Endothelial cell (in vitro differentiated cells): ENCODE measurements around the gene NCF2. TPM values are rescaled to one million over a fixed set of nuclear protein-coding genes. Genes with fewer than 3 reads are reported as not detected.
A peak's percentile ranks its signal among the peaks of the same experiment; 100 is the strongest.

Source experiments
- DNase-seq: peaks from one replicate; pipeline ENCODE4 v3.0.0; 2021; ENCODE audit warnings: low spot score
- H3K27ac Mint-ChIP-seq: one replicate; pipeline ENCODE4 v1.8.0; 2021; ENCODE audit warnings: mixed read lengths, inconsistent platforms; ENCODE audit not compliant: unreplicated experiment
- H3K27me3 Mint-ChIP-seq: one replicate; pipeline ENCODE4 v1.8.0; 2021; ENCODE audit warnings: mild to moderate bottlenecking, moderate library complexity, mixed read lengths, inconsistent platforms; ENCODE audit not compliant: unreplicated experiment
- H3K36me3 Mint-ChIP-seq: one replicate; pipeline ENCODE4 v1.8.0; 2021; ENCODE audit warnings: mild to moderate bottlenecking, low read depth, mixed read lengths, inconsistent platforms; ENCODE audit not compliant: unreplicated experiment
- H3K4me1 Mint-ChIP-seq: one replicate; pipeline ENCODE4 v1.8.0; 2021; ENCODE audit warnings: mild to moderate bottlenecking, mixed read lengths, inconsistent platforms; ENCODE audit not compliant: unreplicated experiment
- H3K4me3 Mint-ChIP-seq: one replicate; pipeline ENCODE4 v1.8.0; 2021; ENCODE audit warnings: mild to moderate bottlenecking, mixed read lengths, inconsistent platforms; ENCODE audit not compliant: unreplicated experiment
- H3K9me3 Mint-ChIP-seq: one replicate; pipeline ENCODE4 v1.8.0; 2021; ENCODE audit warnings: mixed read lengths, inconsistent platforms; ENCODE audit not compliant: unreplicated experiment
- CTCF ChIP-seq: fragments of 200-600 bp; sonication (generic); IDR thresholded peaks from one replicate; pipeline ENCODE4 v1.5.0; 2021; ENCODE audit warnings: antibody characterized with exemption; ENCODE audit not compliant: unreplicated experiment
- total RNA-seq: library from RNA; stranded (reverse); fragmentation: NEBNext Ultra II Directional; extraction: Animal tissue kit (Norgen Biotek cat#: 25700); gene quantifications from one replicate; pipeline ENCODE4 v1.2.1, GENCODE V29; 2021; ENCODE audit not compliant: unreplicated experiment

NCF2 gene
- total RNA-seq, 1 donor from 2014 or later, result 0.67 TPM

DNA sequence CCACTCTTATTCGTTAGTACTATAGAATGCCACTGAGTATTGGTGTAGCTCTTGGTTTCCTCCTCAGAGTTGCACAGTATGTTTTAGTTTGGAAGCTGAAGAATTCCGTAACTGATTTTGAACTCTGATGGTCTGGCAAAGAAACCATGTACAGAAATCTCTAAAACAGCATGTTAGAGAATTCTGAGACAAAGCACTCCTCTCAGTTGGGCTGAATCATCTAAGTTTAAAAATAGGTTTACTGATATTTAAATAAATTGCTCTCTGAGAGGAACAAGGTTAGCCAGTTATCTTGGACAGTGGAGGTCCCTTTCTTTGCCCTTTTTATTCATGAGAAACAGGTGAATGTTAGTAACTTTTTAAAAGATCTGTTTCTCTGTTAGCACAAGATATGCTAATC, 43.8 kb downstream of the NCF2 start:
- Mint-ChIP-seq H3K36me3 (peaks cover 30% of the 10 kb centered on the region), H3K4me1 (peaks cover 63% of the 10 kb centered on the region), H3K4me3 (peak overlapping the region; percentile 69), H3K27ac (peak overlapping the region; percentile 95), H3K27me3 (no peaks in the 10 kb centered on the region), H3K9me3 (no peaks in the 10 kb centered on the region)
- no peak for DNase-seq
- no peak for TF ChIP-seq CTCF

DNA sequence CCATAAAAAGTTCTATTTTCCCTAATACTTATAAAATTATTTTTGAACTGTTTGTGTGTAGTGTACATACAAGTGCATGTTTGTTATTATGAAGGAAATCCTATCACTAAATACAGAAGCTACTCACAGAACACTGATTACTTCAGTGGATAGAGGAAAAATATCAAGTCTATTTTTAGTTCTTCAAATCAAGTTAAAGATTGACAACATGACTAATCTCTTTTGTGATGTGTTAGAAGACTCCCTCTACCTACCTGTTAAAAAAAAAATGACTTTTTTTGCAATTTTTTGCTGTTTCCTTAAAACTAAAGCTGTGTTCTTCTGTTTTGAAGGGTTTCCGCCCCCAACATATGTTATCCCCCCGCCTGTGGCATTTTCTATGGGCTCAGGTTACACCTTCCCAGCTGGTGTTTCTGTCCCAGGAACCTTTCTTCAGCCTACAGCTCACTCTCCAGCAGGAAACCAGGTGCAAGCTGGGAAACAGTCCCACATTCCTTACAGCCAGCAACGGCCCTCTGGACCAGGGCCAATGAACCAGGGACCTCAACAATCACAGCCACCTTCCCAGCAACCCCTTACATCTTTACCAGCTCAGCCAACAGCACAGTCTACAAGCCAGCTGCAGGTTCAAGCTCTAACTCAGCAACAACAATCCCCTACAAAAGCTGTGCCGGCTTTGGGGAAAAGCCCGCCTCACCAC, 45.5 kb downstream of the NCF2 start:
- H3K27ac Mint-ChIP-seq, result peak overlapping the region; percentile 77
- peaks cover 27% of the 10 kb centered on the region for H3K36me3 Mint-ChIP-seq

DNA sequence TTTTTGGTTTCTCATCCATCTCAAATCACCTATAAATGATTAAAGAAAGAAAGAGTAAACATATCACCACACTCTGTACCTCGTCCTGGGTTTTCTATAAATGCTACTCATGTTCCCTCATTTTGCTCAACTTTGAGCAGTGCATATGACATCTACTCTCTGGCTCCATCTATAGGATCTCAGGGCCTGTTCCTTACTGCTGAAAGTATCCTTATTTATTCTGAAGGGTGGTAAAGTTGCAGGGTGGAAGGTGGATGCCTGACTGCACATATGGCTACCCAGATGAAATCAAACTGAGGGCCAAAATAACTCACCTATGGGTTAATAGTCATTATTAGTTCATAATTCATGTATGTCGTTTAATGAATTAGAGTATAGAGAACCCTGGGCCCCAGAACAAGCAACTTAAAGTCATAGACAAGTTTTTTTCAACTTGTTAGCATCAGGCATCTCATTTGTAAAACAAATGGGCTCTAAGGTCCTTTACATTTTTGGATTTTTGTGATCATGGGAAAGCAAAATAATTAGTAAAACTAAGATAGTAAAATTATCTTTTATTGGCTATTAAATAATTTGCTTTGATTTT, 46.5 kb downstream of the NCF2 start:
- no peak for TF ChIP-seq CTCF
- H3K4me1 Mint-ChIP-seq, result peaks cover 41% of the 10 kb centered on the region
- no peaks in the 10 kb centered on the region for H3K27me3 Mint-ChIP-seq
- H3K9me3 Mint-ChIP-seq, result no peaks in the 10 kb centered on the region
- peaks cover 28% of the 10 kb centered on the region for H3K36me3 Mint-ChIP-seq
- DNase-seq, result peak; percentile 26
- no peak overlapping the region for H3K27ac Mint-ChIP-seq
- H3K4me3 Mint-ChIP-seq, result no peak overlapping the region

More for the DNA sequence above, 45.5 kb downstream of the NCF2 start:
- Mint-ChIP-seq H3K9me3 (no peaks in the 10 kb centered on the region), H3K27me3 (no peaks in the 10 kb centered on the region), H3K4me3 (peak overlapping the region; percentile 68), H3K4me1 (peaks cover 51% of the 10 kb centered on the region)
- DNase-seq, result no peak
- no peak for TF ChIP-seq CTCF

DNA sequence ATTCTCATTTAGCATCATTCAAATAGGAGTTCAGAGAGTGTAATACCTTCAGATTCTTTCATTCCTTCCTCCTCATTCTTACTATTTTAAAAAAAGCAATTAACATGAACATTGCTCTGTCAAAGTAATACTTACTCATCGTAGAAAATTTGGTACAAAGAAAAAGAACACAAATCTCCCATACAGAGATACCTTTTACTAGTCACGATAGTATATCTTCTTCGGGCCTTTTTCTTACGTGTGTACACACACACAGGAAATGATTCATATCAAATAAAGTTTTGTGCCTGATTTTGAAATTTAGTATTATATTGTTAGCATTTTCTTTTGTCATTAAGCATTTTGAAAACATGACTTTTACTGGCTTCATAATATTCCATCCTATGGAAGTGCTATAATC, 52.9 kb downstream of the NCF2 start:
- no peak overlapping the region for H3K4me3 Mint-ChIP-seq
- no peak for TF ChIP-seq CTCF
- no peak overlapping the region for H3K27ac Mint-ChIP-seq
- H3K36me3 Mint-ChIP-seq, result peaks cover 18% of the 10 kb centered on the region
- no peaks in the 10 kb centered on the region for H3K9me3 Mint-ChIP-seq
- DNase-seq, result no peak
- no peaks in the 10 kb centered on the region for H3K27me3 Mint-ChIP-seq
- peaks cover 5% of the 10 kb centered on the region for H3K4me1 Mint-ChIP-seq

DNA sequence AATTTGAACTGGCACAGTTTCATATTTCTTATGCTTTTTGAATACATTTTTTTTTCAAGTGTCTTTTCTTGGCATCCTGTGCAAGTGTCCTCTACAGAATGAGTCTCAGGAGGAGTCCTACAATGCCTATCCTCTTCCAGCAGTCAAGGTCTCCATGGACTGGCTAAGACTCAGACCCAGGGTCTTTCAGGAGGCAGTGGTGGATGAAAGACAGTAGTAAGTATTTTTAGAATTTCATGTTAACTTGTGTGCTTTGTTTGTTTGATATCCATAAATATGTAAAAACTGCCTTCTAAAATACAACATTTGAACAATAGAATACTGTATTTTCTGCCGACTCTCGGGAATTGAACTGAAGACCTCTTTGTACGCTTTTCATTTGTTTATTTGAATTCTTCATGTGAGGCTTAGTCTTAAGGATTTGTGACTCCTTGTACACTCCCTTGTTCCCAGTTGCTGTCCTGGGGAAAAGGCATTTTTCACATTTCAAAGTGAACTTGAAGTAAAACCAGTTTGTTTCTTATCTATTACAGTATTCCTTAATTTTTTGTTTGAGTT, 56.6 kb downstream of the NCF2 start:
- Mint-ChIP-seq H3K27me3 (no peaks in the 10 kb centered on the region), H3K36me3 (peaks cover 12% of the 10 kb centered on the region), H3K4me1 (no peaks in the 10 kb centered on the region), H3K27ac (no peak overlapping the region), H3K9me3 (no peaks in the 10 kb centered on the region), H3K4me3 (no peak overlapping the region)
- no peak for TF ChIP-seq CTCF
- no peak for DNase-seq
